Neural crest cell (in vitro differentiated cells): Measurements from ENCODE around the gene ETNK2. TPM values are rescaled to one million over a fixed set of nuclear protein-coding genes. Genes with fewer than 3 reads are reported as not detected.
A peak's percentile ranks its signal among the peaks of the same experiment; 100 is the strongest.

Experiments used
- DNase-seq: peaks from one replicate; pipeline ENCODE4 v3.0.0; 2021; ENCODE audit warnings: low read depth, mixed read lengths, low spot score
- H3K27ac Mint-ChIP-seq: one replicate; pipeline ENCODE4 v1.8.0; 2021; ENCODE audit warnings: mild to moderate bottlenecking, mixed read lengths; ENCODE audit not compliant: unreplicated experiment
- H3K27me3 Mint-ChIP-seq: 2 replicates; pipeline ENCODE4 v1.8.0; 2021; ENCODE audit warnings: low read depth, mild to moderate bottlenecking, mixed read lengths
- H3K36me3 Mint-ChIP-seq: 2 replicates; pipeline ENCODE4 v1.8.0; 2021; ENCODE audit warnings: low read depth, mild to moderate bottlenecking, mixed read lengths
- H3K4me1 Mint-ChIP-seq: 2 replicates; pipeline ENCODE4 v1.8.0; 2021; ENCODE audit warnings: mixed read lengths
- H3K4me3 Mint-ChIP-seq: one replicate; pipeline ENCODE4 v1.8.0; 2021; ENCODE audit warnings: mild to moderate bottlenecking, mixed read lengths
- H3K9me3 Mint-ChIP-seq: 2 replicates; pipeline ENCODE4 v1.8.0; 2021; ENCODE audit warnings: mixed read lengths
- total RNA-seq: library from RNA; stranded (reverse); gene quantifications from 2 replicates; pipeline ENCODE4 v1.2.1, GENCODE V29; 2021
- TF ChIP-seq, protein P1 (sequence below): fragments of 200-600 bp; sonication (generic); conservative IDR thresholded peaks from 2 replicates; pipeline ENCODE4 v1.5.0; 2021; ENCODE audit warnings: antibody characterized with exemption, mild to moderate bottlenecking

ETNK2 gene
- total RNA-seq, 1 donor from 2014 or later, result 14.5 TPM

DNA sequence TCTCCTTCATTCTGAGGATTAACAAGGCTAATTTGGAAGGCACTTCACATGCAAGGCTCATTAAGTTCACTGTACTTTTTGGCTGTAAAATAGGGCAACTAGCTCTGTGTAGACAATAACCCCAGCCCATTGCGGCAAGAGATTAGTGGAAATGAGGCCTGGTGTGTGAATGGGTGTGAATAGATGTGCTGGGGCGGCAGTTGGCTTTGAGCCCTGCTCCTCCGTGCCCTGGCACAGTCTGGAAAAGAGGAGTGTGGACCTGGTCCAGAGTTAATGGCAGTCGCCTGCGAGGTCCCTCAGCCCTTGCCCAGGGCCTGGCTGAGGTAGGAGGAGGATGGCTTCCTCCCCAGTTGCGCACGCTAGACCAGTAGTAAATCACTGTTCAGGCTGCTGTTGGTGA is 39.6 kb upstream of the ETNK2 start:
- H3K4me3 Mint-ChIP-seq, result no peak overlapping the region
- peaks cover 4% of the 10 kb centered on the region for H3K9me3 Mint-ChIP-seq
- no peak for DNase-seq
- H3K27me3 Mint-ChIP-seq, result peaks cover 96% of the 10 kb centered on the region
- no peak overlapping the region for H3K27ac Mint-ChIP-seq
- no peaks in the 10 kb centered on the region for H3K36me3 Mint-ChIP-seq
- TF ChIP-seq, protein P1, sequence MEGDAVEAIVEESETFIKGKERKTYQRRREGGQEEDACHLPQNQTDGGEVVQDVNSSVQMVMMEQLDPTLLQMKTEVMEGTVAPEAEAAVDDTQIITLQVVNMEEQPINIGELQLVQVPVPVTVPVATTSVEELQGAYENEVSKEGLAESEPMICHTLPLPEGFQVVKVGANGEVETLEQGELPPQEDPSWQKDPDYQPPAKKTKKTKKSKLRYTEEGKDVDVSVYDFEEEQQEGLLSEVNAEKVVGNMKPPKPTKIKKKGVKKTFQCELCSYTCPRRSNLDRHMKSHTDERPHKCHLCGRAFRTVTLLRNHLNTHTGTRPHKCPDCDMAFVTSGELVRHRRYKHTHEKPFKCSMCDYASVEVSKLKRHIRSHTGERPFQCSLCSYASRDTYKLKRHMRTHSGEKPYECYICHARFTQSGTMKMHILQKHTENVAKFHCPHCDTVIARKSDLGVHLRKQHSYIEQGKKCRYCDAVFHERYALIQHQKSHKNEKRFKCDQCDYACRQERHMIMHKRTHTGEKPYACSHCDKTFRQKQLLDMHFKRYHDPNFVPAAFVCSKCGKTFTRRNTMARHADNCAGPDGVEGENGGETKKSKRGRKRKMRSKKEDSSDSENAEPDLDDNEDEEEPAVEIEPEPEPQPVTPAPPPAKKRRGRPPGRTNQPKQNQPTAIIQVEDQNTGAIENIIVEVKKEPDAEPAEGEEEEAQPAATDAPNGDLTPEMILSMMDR, result no peak
- peaks cover 7% of the 10 kb centered on the region for H3K4me1 Mint-ChIP-seq

DNA sequence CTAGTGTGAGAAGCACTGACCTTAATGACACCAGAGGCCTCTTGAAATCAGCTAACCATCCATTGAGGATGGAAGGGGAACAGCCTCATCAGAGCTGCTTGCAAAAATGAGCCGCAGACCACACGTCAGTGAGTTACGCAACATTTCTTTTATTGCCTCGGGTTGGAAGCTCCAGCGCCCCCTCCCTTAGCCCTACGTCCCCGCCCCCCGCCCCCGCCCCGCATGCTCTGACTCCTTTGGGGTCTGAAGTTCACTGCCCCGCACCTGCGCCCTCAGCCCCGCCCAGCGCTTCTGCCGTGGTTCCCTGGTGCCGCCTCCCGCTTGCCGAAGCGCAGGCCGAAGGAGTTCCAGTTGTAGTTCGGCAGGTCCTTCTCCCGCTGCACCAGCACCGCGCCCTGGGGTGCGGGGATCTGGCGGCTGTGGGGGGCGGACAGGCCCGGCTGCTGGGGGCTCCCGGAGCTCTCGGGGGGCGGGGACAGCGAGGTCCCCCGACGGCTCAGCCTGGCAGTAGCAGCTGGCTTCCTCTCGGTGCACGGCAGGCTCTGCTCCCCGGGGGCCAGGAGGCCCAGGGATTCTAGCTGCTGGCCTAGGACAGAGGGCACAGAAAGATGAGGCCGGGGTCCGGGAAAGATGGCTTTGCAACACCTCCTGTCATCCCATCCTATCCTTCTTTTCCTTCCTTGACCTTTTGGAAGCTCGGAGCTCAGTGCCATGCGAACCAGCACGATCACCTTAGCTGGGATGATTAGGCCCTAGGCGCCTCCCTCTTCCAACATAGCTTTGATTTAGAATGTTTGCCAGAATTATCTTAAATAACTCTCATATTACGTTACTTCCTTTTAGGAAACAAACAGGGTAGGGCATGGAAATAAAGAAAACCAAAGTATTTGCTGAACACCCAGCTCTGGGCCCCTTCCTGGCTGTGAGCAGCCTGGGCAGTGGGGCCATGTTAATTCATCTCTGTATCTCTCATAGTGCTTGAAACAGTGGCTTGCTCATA is 38.7 kb upstream of the ETNK2 start:
- Mint-ChIP-seq H3K27ac (no peak overlapping the region), H3K4me1 (peaks cover 7% of the 10 kb centered on the region), H3K4me3 (peak overlapping the region; percentile 10), H3K9me3 (peaks cover 4% of the 10 kb centered on the region), H3K27me3 (peaks cover 96% of the 10 kb centered on the region), H3K36me3 (no peaks in the 10 kb centered on the region)
- TF ChIP-seq, protein P1, result no peak
- no peak for DNase-seq

DNA sequence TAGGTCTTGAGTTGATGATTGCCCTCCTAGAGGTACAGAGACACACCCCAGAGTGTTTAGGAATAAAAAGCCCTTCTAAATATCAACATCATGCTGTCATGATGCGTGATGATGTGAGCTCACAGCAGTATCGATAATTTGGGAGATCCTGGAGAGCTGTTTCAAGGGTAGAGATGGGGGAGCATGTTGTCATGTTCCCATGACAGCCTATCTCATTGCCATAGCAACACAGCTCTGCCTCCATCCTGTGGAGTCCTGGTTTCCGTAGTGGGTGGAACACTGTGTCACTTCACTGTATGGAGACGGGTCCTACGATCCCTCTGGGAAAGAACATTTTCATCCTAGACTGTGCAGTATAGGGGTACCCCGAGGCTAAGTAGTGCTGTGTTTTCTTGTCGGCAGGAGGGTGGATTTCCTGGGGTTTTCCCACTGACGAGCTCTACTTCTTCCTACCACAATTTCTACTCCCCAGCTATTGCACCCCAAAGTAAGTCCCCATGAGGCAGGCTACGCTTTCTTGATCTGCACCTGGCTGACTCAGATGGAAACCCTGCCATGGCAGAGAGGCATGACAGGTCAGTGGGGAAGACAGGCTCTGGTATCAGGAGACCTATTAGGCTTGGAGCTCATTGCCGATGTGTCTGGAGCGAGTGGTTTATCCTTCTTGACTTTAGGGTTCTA is 37.3 kb upstream of the ETNK2 start:
- no peak for DNase-seq
- H3K4me1 Mint-ChIP-seq, result peaks cover 7% of the 10 kb centered on the region
- no peak overlapping the region for H3K27ac Mint-ChIP-seq
- H3K4me3 Mint-ChIP-seq, result no peak overlapping the region
- H3K36me3 Mint-ChIP-seq, result no peaks in the 10 kb centered on the region
- TF ChIP-seq, protein P1, result no peak
- peaks cover 93% of the 10 kb centered on the region for H3K27me3 Mint-ChIP-seq
- H3K9me3 Mint-ChIP-seq, result no peaks in the 10 kb centered on the region

DNA sequence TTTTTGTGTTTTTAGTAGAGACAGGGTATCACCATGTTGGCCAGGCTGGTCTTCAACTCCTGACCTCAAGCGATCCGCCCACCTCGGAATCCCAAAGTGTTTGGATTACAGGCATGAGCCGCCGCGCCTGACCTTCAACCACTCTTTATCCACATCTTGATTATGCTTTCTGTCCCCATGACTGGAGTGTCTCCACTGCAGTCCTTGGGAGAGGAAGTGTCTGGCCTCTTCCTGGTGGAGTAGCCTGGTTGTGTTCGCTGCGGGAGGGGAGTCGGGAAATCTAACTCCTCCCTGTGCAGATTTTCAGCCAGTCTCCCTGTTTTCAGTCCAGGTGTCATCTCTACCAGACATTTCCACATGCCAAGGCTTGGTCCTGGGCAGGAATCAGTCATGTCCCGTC is 34.8 kb upstream of the ETNK2 start:
- DNase-seq, result no peak
- TF ChIP-seq, protein P1, result no peak
- Mint-ChIP-seq H3K36me3 (no peaks in the 10 kb centered on the region), H3K27me3 (peaks cover 80% of the 10 kb centered on the region), H3K9me3 (no peaks in the 10 kb centered on the region), H3K27ac (no peak overlapping the region), H3K4me1 (peaks cover 7% of the 10 kb centered on the region), H3K4me3 (no peak overlapping the region)

DNA sequence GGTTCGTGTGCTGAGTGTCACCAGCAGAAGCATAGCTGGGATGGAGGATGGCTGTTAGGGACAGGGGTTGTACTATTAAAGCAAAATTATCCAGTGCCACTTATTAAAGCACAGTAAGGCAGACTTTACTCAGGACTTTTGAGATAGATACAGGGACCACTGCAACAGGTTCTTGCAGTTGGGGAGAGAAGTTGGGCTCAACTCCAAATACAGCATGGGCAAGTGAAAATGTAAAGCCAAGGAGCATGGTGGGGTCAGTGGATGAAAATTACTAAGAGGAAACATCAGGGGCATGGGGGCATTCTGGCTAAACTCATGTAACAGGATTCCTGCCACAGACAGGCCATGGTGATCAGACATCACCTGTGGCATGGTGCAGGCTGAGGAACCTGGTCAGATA is 29.3 kb upstream of the ETNK2 start:
- no peaks in the 10 kb centered on the region for H3K9me3 Mint-ChIP-seq
- peak overlapping the region; percentile 30 for H3K27ac Mint-ChIP-seq
- DNase-seq, result no peak
- peaks cover 58% of the 10 kb centered on the region for H3K27me3 Mint-ChIP-seq
- TF ChIP-seq, protein P1, result no peak
- no peaks in the 10 kb centered on the region for H3K4me1 Mint-ChIP-seq
- H3K4me3 Mint-ChIP-seq, result no peak overlapping the region
- H3K36me3 Mint-ChIP-seq, result no peaks in the 10 kb centered on the region
